HepG2 (cell line): ENCODE measurements around the gene ABHD6. TPM values are rescaled to one million over a fixed set of nuclear protein-coding genes. Genes with fewer than 3 reads are reported as not detected.

Experiments used
- ATF2 ChIP-seq: sonication (generic); formaldehyde crosslinking; IDR thresholded peaks from 2 replicates; pipeline ENCODE4 v1.4.0; 2020; ENCODE audit warnings: missing genetic modification reagents
- GFI1 ChIP-seq: sonication (generic); formaldehyde crosslinking; IDR thresholded peaks from 2 replicates; pipeline ENCODE4 v1.5.0; 2020; ENCODE audit warnings: missing genetic modification reagents, mild to moderate bottlenecking, borderline replicate concordance
- HMGXB3 ChIP-seq: sonication (generic); formaldehyde crosslinking; IDR thresholded peaks from 2 replicates; pipeline ENCODE4 v1.4.0; 2020; ENCODE audit warnings: missing genetic modification reagents, borderline replicate concordance
- SMC3 ChIP-seq: IDR thresholded peaks from 2 replicates; pipeline ENCODE4 v1.6.1; 2011; ENCODE audit warnings: low read length, improper control_type of control experiment
- SNAPC5 ChIP-seq: sonication (generic); formaldehyde crosslinking; IDR thresholded peaks from 2 replicates; pipeline ENCODE4 v1.8.1; 2023; ENCODE audit warnings: mild to moderate bottlenecking, missing genetic modification reagents, borderline replicate concordance
- TOE1 ChIP-seq: sonication (generic); formaldehyde crosslinking; IDR thresholded peaks from 2 replicates; pipeline ENCODE4 v1.4.0; 2020; ENCODE audit warnings: mild to moderate bottlenecking, missing genetic modification reagents
- ZC3H4 ChIP-seq: sonication (generic); formaldehyde crosslinking; IDR thresholded peaks from 2 replicates; pipeline ENCODE4 v1.4.0; 2020; ENCODE audit warnings: missing genetic modification reagents, borderline replicate concordance
- ZNF138 ChIP-seq: sonication (generic); formaldehyde crosslinking; IDR thresholded peaks from 2 replicates; pipeline ENCODE4 v1.5.0; 2020; ENCODE audit warnings: mild to moderate bottlenecking, low read depth, missing genetic modification reagents
- ZNF503 ChIP-seq: sonication (generic); formaldehyde crosslinking; IDR thresholded peaks from 2 replicates; pipeline ENCODE4 v1.4.0; 2020; ENCODE audit warnings: missing genetic modification reagents
- ZNF775 ChIP-seq: sonication (generic); formaldehyde crosslinking; IDR thresholded peaks from 2 replicates; pipeline ENCODE4 v1.4.0; 2020; ENCODE audit warnings: missing genetic modification reagents, mild to moderate bottlenecking, moderate library complexity, borderline replicate concordance
- polyA plus RNA-seq, 8 experiments: library from polyadenylated mRNA; depleted of rRNA in 3 of 8; stranded (reverse) in 7 of 8; unstranded in 1 of 8; fragments of >200 nt; fragmentation: Illumina TruSeq in 4 of 8; extraction: Trizol in 4 of 8; gene quantifications; 2 replicates each; pipeline versions ENCODE4 v1.2.1 to v1.2.3, GENCODE V29; 2011 to 2016; ENCODE audit warnings: low read depth in 4 of 8, missing spikeins in 1 of 8, mixed read lengths in 1 of 8; ENCODE audit not compliant: insufficient read depth in 1 of 8
- total RNA-seq, 5 experiments: library from RNA; depleted of rRNA; stranded (reverse); fragments of >200 nt; fragmentation: Illumina TruSeq; extraction: Trizol; gene quantifications; 2 replicates each; pipeline ENCODE4 v1.2.3, GENCODE V29; 2016; ENCODE audit warnings: low read depth in 1 of 5

The ABHD6 gene
- total and polyA plus RNA-seq, 2 of the 13 experiments (the other 11 are each of a cell fraction or from before 2014, with no cell fraction given), result 9.0 to 17.2 TPM

- TF ChIP-seq HMGXB3 (CRISPR knock-in tag), result no peak
- no peak for TF ChIP-seq TOE1
- no peak for TF ChIP-seq ZNF775
- TF ChIP-seq SMC3, result peak; percentile 16; the same call in 1 of the 2 replicates
- TF ChIP-seq ZNF503, result peak; percentile 58
- no peak for TF ChIP-seq ZNF138
- no peak for TF ChIP-seq ZC3H4
- TF ChIP-seq GFI1 (CRISPR knock-in tag), result 0 out of 2 replicates have a peak, but pooled peaks have one; percentile 34
- peak; percentile 56; the same call in 1 of the 2 replicates for TF ChIP-seq ATF2
- no peak for TF ChIP-seq SNAPC5 (CRISPR knock-in tag)
Observed at GRCh38 chr3:58191361-58191991, 46.1 kb upstream of the ABHD6 start (continued).
